Measurements from ENCODE around the gene FOXL3.

Gene FOXL3

DNA sequence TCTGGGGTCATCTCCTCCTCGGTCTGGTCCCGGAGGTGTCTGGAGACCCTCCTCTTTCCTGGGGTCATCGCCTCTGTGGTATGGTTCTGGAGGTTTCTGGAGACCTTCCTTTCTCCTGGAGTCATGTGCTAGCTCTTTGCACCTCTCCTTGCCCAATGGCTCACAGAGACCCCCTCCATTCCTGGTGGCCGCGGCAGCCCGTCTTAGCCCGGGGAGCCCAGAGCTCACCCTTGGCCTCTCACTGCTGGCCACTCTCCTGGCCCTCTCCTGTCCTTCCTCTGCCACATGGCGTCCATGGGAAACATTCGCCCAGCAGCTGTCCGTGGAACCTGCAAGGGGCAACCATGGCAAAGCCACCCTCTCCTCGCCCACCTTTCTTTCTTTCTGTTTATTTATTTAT is 20.2 kb upstream of the FOXL3 start:
- no peak for DNase-seq

DNA sequence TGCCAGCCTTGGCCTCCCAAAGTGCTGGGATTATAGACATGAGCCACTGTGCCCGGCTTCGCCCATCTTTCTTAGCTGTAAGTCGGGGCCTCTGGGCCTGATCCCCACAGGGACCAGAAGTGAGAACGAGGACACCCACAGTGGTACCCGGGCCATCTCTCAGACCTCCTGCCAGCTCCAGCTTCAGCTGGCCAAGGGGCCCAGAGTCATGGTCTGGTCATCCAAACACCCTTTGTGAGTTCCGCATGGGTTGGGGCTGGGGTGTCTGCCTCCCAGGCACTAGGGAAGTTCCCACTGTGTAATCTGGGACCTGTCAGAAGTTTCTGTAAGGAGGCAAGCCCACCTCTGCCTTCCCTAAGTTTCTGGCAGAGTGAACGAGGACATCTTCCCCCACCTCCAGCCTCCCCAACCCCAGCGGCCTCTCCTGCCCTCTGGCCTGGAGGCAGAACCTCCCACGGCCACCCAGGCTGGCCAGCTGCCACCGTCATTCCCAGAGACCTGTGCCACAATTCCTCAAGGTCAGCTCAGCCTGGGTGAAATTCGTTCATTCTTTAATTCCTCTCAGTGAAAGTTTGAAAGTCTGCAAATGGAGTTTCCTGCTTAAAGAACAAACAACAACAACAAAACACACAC is 19.5 kb upstream of the FOXL3 start:
- no peak for DNase-seq

DNA sequence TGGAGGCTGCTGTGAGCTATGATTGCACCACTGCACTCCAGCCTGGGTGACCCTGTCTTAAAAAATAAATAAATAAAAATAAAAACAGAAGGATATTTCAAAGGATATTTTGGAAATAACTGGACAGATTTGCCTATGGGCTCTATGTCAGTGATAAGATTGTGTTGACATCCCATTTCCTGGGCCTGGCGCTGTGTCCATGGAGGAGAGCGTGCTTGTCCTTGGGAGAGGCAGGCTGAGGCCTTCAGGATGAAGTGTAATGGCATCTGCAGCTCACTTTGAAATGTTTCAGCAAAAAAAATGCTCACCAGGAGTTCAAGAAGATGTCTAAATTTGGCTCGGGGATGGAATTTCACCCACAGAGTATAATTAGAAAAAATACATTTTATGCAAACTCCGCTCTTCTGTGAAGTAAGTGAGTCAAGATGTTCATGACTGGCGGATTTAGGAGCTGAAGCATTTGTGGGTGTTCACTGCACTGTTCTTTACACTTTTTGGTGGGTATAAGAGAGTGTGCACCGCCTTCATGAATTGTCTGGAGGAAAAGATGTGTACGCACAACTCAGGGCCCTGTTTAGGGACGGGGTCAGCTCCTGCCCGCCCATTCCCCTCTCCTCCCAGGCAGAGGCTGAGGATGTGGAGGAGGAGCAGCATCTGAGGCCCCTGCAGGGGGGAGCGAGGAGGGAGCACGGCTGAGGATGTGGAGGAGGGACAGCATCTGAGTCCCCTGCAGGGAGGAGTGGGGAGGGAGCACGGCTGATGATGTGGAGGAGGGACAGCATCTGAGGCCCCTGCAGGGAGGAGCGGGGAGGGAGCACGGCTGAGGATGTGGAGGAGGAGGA is 18.5 kb upstream of the FOXL3 start:
- no peak for DNase-seq

DNA sequence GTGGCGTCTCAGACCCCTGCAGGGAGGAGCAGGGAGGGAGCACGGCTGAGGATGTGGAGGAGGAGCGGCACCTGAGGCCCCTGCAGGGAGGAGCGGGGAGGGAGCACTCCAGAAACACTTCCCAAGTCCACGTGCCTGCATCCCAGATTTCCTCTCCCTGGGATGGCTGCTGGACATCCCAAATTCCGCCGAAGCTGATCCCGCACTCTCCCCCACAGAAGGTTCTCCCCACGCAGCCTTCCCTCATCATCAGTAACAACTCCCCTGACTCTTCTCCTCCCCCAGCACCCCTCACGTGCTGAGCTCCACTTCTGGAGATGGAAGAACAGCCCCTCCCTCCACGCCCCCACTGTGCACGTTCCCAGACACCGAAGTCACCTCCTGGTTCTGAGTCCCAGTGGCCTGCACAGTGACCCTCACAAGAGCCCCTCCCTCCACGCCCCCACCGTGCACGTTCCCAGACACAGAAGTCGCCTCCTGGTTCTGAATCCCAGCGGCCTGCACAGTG is 17.8 kb upstream of the FOXL3 start:
- DNase-seq = no peak

DNA sequence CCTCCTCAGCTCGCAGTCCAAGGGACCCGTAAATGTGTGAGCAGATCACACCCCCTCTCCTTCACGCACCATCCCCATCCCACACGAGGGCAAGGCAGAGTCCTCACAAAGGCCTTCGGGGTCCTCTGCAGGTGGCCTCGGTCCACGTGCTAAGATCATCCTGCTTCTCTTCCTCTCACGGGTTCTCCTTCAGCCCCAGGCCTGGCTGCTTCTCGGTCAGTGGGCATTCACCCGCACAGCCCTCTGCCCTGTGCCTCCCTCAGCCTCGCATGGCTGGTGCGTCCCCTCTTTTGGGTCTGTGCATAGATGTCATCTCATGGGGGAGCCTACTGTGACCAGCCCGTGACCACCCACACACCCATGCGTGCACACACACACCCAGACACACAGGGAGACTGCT is 17.3 kb upstream of the FOXL3 start:
- DNase-seq = no peak

DNA sequence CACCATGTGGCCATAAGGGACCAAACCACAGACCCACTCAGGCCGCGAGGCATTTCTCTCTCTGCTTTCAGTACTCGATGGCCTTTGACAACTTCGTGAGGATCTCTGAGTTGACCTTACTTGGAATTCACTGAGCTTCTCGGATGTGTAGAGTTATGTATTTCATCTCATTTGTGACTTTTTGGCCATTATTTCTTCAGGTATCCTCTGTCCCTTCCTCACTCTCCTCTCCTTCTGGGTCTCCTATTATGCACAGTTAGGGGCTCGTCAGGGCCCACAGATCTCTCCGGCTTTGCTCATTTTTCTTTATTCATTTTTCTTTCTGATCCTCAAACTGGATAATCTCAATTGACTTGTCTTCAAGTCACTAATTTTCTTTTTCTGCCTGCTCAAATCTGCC is 16.6 kb upstream of the FOXL3 start:
- DNase-seq = no peak

DNA sequence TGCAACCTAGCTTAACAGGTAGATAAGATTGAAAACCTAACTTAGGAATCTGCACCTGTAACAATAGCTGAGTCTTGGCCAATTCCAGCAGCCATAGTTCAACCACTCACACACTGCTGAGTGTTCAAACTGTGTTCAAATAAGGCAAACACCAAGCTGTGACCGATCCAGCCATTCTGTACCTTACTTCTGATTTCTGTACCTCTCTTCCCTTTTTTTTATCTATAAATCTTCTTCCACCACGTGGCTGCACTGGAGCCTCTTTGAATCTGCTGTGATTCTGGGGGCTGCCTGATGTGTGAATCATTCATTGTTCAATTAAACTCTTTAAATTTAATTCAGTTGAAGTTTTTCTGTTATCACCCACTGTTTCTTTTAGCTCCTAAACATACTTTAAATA is 15.7 kb upstream of the FOXL3 start:
- DNase-seq = no peak

DNA sequence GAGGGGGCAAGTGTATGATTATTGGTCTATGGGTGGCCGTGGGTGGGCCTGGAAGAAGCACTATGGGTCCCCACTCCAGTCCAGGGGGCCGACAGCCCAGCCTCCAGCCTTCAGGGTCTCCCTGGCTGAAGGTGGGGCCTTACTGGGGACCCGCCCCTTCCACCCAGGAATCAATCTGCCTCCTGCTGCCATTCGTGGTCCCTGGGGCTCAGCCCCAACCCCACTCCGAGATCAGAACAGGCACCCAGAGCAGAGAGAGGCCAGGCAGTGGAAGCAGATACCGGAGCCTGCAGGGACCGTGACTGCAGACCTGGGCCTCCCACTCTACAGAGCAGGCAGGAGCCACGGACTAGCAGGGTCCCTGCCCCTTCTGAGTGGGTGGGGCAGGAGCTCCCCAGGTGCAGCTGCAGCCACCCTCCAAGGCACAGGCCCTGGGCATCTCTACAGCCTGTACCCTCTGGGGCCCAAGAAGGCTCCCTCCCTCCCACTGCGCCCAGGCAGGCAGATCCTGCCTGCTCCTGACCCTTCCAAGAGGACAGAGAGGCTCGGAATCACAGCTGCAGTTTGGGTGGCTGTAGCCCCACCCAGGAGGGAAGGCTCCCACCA is 13.6 kb upstream of the FOXL3 start:
- DNase-seq = no peak

DNA sequence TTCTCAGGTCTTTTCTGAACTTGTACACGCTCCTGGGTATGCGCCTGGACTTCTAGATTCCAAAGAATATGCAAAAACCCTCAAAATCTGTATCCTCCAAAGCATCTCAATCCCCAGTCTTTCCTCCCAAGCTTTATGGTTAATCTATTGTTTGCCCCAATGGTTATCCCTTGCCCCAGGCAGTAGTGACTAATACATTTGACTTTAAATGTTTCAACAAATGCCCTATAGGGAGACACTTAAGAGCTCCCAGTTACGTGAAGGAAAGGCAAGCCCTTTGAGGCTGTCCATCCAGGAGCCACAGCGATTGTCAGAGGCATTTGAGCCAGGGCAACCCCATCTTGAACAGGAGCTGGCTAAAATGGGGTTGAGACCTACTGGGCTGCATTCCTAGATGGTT is 12.7 kb upstream of the FOXL3 start:
- DNase-seq = no peak

DNA sequence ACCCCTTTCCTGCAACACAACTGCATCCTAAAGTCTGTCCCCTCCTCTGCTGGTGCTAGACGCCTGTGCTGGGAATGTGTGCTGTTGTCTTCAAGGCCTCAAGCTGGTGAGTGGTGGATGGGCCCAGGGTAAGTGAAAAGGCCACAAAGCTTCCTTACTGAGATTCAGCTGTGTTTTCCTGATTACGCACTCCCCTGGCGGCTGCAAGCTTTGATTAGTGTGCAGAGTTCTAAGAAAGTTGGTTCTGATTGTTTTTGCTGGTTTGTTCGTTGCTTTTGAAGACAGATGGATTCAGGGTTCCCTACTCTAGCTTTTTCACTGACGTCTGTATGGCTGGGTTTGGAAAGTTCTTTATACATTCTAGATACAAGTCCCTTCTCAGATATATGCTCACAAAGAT is 11.9 kb upstream of the FOXL3 start:
- no peak for DNase-seq

DNA sequence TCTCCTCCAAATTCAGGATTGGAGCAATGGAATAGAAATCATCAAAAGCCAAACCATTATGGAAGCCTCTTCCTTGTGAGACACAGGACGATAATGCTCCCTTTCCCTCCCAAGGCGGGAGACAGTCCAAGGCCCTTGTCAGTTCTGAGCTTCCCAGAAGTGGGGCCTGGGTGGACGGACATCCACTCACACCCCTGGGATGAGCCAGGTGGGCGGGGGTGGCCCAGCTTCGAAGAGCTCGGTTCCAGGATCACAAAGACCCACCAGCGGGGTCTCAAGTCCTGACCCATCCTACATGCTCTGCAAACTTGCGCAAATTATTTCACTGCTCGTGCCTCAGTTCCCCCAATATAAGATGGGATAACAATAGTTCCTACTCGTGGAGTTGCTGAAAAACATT is 10.1 kb upstream of the FOXL3 start:
- no peak for DNase-seq

DNA sequence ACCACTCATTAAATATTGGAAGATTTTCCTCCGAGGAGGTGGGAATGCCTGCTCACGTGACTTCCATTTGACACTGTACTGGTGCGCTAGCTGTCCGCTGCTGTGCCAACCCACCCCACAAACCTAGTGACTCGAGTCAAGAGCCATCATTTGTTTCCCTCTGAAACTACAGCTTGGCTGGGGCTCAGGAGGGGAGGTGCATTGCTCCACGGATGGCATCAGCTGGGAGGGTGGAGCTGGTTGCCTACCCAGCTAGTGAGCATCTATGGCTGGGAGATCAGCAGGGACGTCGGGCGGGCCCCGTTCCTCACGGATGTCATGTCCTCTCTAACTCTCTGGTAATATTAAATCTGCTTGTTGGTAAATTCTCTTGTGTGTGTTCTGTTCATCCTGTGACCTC is 9.5 kb upstream of the FOXL3 start:
- no peak for DNase-seq

DNA sequence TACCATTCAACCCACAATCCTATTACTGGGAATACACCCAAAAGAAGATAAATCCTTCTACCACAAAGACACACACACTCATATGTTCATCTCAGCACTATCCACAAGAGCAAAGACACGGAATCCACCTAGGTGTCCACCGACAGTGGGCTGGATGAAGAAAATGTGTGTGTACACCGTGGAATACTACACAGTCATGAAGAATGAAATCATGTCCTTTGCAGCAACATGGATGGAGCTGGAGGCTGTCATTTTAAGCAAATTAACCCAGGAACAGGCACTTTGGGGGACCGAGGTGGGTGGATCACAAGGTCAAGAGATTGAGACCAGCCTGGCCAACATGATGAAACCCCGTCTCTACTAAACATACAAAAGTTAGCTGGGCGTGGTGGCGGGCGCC is 8.3 kb upstream of the FOXL3 start:
- DNase-seq = no peak

DNA sequence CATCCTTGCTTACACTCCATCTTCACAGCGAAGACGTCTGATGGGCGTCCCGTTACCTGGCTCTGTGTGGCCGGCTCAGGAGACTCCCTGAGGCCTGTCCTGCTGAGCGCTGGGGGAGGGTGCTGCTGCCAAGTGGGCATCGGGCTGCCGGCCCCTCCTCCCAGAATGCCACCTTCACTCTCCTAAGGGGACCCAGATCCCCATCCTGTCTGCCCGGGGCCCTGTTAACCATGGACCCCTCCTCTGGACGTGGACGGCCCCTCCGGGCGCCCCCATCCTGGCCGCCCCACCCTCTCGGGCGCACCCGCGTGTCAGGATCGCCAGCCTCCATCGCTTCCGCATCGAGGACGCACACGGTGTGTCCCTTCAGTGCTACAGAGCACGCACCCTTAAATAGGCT is 7.3 kb upstream of the FOXL3 start:
- DNase-seq = no peak

DNA sequence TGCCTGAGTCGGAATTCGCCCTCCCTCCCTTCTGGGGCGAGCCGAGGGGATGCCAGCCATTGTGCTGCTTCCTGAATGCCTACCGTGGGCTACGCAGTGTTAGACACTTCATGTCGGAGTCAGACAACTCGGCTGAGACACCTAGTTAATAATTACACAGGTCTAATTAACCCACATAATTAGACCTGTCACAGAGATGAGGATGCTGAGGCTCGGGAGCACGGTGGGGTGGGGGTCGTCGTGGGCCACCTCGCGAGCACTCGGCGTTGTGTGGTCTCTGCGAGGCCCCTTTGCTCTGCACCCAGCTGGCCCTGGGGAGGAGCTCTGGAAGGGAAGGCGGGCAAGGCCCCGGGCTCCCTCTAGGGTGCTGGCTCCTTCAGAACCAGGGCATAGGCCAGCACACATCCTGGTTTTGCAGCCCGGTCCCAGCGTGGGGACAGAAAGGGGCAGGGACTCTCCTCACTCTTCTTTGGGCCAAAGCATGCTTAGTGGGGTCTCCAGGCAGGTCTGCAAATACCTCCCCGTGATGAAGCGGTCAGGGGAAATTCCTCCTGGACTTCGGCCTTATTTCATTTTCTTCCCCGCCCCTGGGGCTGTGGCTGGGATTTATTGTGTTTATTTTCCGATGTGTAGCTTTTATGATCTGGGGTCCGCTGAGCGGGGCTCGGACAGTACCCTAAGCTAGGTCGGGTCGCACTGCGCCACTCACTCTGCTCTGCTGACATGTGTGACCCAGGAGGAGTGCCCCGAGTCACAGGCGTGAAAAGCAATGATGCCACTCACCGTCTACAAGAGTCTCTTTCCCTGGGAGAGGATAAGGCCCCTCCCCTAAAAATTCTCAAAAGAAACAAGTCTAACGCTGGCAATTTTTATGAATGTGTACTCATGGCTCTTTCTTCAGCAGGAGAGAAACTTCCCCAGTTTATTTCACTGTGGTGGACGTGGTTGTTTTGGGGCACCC is 4.9 kb upstream of the FOXL3 start:
- DNase-seq = no peak

DNA sequence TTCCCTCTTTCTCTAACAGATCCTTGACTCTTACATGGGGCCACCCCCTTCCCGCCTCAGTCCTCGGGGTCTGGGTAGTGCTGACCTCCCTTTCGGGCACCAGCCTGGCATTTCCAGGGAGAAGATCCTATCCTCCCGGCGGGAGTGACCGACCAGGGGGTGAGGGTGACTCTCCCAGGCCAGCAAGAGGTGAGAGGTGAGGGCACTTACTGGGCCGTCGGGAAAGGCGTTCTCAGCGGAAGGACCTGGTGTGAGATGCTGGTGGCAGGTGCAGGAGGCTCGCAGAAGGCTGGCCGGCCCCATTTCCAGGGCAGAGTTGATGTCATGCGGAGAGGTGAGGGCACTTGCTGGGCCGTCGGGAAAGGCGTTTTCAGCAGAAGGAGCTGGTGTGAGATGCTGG is 4.2 kb upstream of the FOXL3 start:
- no peak for DNase-seq

DNA sequence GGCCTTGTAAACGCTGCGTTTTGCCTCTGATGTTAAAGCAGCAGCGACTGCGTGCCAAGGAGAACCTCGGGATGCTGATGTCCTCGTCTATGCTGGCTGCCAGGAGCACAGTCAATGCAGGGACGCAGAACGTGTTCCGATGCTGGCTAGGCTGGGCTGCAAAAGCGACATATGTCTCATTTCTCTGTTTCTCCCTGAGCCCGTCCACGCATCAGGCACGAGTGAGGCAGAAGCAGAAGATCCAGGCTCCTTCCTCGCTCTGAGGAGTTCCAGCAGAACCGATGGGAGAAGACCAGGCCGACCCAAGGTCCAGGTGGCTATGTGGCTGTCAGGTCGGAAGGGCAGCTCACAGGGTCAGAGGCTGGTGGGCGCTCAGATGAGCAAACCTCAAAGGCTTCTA is 3.7 kb upstream of the FOXL3 start:
- DNase-seq = no peak

DNA sequence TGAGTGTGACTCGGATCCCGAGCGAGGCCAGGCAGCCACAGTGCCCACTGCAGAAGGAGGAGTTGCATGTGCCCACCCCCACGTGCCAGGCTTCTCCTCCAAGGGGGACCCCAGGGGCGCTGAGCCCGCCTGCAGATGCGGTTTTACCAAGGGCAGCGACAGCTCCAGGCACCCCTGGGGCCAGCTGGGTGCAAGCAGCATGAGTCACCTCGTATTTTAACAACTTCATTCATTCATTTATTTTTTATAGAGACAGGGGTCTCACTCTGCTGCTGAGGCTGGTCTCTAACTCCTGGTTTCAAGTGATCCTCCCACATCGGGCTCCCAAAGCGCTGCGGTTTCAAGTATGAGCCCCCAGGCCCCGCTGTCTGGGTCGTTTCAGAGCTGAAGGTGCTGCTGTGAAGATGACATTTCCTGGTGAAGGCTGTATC is 1.3 kb upstream of the FOXL3 start:
- no peak for DNase-seq

DNA sequence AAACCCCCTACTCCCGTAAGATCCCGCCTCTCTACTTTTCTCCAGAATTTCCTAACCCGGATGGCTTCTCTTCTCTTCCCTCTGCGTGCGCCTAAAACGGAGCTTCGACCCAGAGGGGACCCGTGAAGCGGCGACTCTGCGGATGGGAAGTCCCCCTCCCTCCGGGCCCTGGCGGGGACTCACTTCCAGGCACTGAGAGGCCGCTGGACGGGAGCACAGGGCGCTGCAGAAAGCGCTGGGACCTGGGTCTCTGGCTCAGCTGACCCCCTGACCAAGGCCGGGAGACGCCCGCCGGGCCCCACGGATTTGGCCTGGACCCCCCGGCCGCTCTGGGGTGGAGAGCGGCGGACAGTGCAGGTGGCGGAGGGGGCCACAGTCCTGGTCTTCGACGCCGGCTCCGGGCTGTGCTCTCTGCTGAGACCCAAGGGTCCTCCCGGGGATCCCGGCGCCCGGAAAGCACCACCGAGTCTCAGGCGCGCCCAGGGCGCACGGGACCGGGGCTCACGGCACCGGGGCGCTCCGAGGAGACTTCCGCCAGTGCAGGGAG is 688 bp upstream of the FOXL3 start:
- no peak for DNase-seq

DNA sequence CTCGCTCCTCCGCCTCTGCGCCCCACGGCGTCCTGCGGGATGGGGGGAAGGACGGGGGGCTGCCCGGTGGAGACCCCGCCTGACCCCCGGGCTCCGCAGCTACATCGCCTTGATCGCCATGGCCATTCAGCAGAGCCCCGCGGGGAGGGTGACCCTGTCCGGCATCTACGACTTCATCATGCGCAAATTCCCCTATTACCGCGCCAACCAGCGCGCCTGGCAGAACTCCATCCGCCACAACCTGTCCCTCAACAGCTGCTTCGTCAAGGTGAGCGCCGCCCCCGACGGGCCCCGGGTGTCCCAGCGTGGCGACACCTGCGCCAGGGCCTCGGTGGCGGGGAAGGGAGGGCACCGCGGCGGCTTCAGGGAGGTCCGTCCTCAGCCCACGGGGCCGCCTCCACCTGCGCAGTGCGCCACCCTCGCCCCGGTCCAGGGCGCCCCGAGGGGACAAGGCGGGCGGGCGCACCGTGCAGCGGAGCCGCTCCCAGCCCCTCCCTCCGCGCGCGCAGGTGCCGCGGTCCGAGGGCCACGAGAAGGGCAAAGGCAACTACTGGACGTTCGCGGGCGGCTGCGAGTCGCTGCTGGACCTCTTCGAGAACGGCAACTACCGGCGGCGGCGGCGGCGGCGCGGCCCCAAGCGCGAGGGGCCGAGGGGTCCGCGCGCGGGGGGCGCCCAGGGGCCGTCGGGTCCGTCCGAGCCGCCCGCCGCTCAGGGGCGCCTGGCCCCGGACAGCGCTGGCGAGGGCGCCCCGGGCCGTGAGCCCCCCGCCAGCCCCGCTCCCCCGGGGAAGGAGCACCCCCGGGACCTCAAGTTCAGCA is 793 bp downstream of the FOXL3 start:
- no peak for DNase-seq

DNA sequence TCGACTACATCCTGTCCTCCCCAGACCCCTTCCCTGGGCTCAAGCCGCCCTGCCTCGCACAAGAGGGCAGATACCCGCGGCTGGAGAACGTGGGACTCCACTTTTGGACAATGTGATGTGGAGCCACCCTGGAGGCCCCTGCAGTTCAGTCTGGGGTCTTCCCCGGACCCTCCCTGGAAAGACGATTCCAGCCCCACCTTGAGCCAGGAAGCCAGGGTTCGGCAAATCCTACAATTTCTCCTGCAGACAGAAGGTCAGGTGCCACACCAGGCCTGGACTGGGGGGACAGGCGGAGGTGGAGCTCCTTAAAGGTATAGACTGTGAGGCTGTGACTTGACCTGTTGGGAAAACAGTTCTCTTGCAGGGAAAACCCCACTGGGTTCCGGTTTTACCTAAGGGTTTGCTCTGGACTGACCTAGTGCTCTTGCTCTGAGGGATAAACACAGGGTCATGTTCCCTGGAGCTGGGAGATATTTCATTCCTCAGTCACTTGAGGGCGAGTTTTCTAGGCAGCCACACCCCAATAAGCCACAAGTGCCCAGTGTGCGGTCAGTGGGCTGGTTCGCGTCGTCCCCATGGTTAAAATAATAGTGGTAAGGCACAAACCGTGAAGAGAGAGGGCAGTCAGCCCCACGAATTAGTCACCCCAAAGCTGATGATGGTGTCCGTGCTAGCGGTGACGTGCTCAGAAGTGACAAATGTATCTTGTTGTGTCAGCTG is 1.6 kb downstream of the FOXL3 start:
- DNase-seq = no peak

Data from activated CD4-positive, alpha-beta T cell treated with anti-CD3 and anti-CD28 coated beads for 48 hours (primary cell).